Measurements from ENCODE around the gene ZBTB7C. TPM values are rescaled to one million over a fixed set of nuclear protein-coding genes. Genes with fewer than 3 reads are reported as not detected.

The ZBTB7C gene
- total and polyA plus RNA-seq, 10 of the 15 experiments (the other 5 are each of a cell fraction or from before 2014, with no cell fraction given), result under 0.01 to 0.08 (median 0.01) TPM; not detected in 7

DNA sequence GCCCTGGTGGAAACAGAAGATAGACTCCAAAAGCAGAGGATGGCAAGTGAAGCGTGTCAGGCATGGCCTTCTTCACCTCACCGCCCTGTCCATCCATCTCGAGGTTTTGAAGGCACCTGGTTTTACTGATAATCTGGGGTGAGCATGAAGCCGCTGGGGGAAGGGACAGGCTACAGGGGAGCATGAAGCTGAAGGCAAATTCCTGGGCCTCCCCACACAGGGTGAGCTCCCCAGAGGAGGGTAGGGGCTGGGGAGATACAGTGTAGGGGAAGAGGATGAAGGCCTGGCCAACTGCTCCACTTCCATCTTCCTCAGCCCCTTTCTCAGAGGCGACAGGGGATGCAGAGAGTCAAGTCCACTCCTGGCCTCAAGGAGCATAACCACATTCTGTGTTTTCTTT is 250.5 kb downstream of the ZBTB7C start (continued):
- TF ChIP-seq USF2 (IDR thresholded peaks at IDR 0.05; ENCODE audit: borderline replicate concordance, low read depth, low read length), result no peak

- CTCF ChIA-PET, result no interaction called here
- no peaks in the 10 kb centered on the region for H3K36me3 ChIP-seq (ENCODE audit: control insufficient read depth in 2 of 2, insufficient read depth in 2 of 2, low read length in 1 of 2)
Measured at GRCh38 chr18:48157956-48158355, 251.2 kb downstream of the ZBTB7C start.

More at GRCh38 chr18:48157956-48158355, 251.2 kb downstream of the ZBTB7C start:
- no peak overlapping the region for H2AFZ ChIP-seq (ENCODE audit: control insufficient read depth, low read depth, low read length)
- BruUV-seq (replicated peaks), result no TSS peak
- H4K20me1 ChIP-seq (ENCODE audit: control insufficient read depth, insufficient read depth), result no peaks in the 10 kb centered on the region
- TF ChIP-seq HSF1 (IDR thresholded peaks at IDR 0.05; ENCODE audit: low read depth, low read length) (no peak), RB1 (IDR thresholded peaks at IDR 0.05; ENCODE audit: borderline replicate concordance) (no peak), NBN (IDR thresholded peaks at IDR 0.05) (no peak), HDGF (IDR thresholded peaks at IDR 0.05) (no peak), TCF3 (IDR thresholded peaks at IDR 0.05; ENCODE audit: borderline replicate concordance, insufficient read depth, low read depth, low read length) (no peak), STAT3 (IDR thresholded peaks at IDR 0.05; ENCODE audit: low read depth, low read length) (no peak), EED (IDR thresholded peaks at IDR 0.05; ENCODE audit: low read depth) (no peak), JUNB (IDR thresholded peaks at IDR 0.05) (no peak), FOS (IDR thresholded peaks at IDR 0.05; ENCODE audit: borderline replicate concordance, extremely low read depth, insufficient read length) (no peak), NFXL1 (IDR thresholded peaks at IDR 0.05; ENCODE audit: borderline replicate concordance) (no peak), SRF (IDR thresholded peaks at IDR 0.05; ENCODE audit: low read depth in 2 of 2, low read length in 2 of 2) (no peak), GABPA (IDR thresholded peaks at IDR 0.05; ENCODE audit: low read depth) (no peak), TARDBP (IDR thresholded peaks at IDR 0.05; ENCODE audit: borderline replicate concordance) (no peak), SUZ12 (IDR thresholded peaks at IDR 0.05; ENCODE audit: unreplicated experiment) (no peak), PAX5 (IDR thresholded peaks at IDR 0.05; ENCODE audit: borderline replicate concordance, low read depth, low read length) (no peak), WRNIP1 (IDR thresholded peaks at IDR 0.05; ENCODE audit: borderline replicate concordance, low read depth, low read length) (no peak), BMI1 (IDR thresholded peaks at IDR 0.05; ENCODE audit: borderline replicate concordance) (no peak), SP1 (IDR thresholded peaks at IDR 0.05; ENCODE audit: low read depth, low read length) (no peak)
- TF ChIP-seq, protein P1, sequence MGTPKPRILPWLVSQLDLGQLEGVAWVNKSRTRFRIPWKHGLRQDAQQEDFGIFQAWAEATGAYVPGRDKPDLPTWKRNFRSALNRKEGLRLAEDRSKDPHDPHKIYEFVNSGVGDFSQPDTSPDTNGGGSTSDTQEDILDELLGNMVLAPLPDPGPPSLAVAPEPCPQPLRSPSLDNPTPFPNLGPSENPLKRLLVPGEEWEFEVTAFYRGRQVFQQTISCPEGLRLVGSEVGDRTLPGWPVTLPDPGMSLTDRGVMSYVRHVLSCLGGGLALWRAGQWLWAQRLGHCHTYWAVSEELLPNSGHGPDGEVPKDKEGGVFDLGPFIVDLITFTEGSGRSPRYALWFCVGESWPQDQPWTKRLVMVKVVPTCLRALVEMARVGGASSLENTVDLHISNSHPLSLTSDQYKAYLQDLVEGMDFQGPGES (IDR thresholded peaks at IDR 0.05), result no peak
- TF ChIP-seq, protein P2, sequence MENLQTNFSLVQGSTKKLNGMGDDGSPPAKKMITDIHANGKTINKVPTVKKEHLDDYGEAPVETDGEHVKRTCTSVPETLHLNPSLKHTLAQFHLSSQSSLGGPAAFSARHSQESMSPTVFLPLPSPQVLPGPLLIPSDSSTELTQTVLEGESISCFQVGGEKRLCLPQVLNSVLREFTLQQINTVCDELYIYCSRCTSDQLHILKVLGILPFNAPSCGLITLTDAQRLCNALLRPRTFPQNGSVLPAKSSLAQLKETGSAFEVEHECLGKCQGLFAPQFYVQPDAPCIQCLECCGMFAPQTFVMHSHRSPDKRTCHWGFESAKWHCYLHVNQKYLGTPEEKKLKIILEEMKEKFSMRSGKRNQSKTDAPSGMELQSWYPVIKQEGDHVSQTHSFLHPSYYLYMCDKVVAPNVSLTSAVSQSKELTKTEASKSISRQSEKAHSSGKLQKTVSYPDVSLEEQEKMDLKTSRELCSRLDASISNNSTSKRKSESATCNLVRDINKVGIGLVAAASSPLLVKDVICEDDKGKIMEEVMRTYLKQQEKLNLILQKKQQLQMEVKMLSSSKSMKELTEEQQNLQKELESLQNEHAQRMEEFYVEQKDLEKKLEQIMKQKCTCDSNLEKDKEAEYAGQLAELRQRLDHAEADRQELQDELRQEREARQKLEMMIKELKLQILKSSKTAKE (IDR thresholded peaks at IDR 0.05; ENCODE audit: low read depth, poor library complexity, severe bottlenecking), result no peak
- in situ Hi-C loops (cut with MboI), result no loop called here
- no peak for FAIRE-seq
- no peak overlapping the region for H3K4me3 ChIP-seq
- SMC1A ChIA-PET (ENCODE audit: uncharacterized antibody, unreplicated experiment), result no interaction called here
- POLR2A ChIA-PET, result no interaction called here
- WGBS (ENCODE audit: insufficient coverage, insufficient replicate concordance, low lambda C conversion rate, missing lambda C conversion rate), result 0% methylated on average over 4 of the region's 4 CpGs
- no peak overlapping the region for H3K27ac ChIP-seq (ENCODE audit: control insufficient read depth, insufficient read depth)
- H3K4me2 ChIP-seq (ENCODE audit: control insufficient read depth, insufficient read depth), result no peak overlapping the region
- no peak overlapping the region for H3K9ac ChIP-seq (ENCODE audit: control insufficient read depth, insufficient read depth, low read length)
- no peak for DNase-seq (ENCODE audit: low read depth, low spot score)
- H3K79me2 ChIP-seq (ENCODE audit: control insufficient read depth, insufficient read depth, low read length), result no peaks in the 10 kb centered on the region
- H3K4me1 ChIP-seq (ENCODE audit: control insufficient read depth, insufficient read depth, low read length), result no peaks in the 10 kb centered on the region
- no peak for ATAC-seq
- H3K9me3 ChIP-seq (replicated peaks; ENCODE audit: control insufficient read depth, insufficient read depth, low read length), result no peaks in the 10 kb centered on the region
- peaks cover 6 to 11% of the 10 kb centered on the region in 2 experiments for H3K27me3 ChIP-seq (replicated peaks in 1 of 2; ENCODE audit: control insufficient read depth in 2 of 2, insufficient read depth in 2 of 2, low read length in 1 of 2)
- RAD21 ChIA-PET (ENCODE audit: unreplicated experiment), result no interaction called here
- intact Hi-C loops (cut with micrococcal nuclease; ENCODE audit: unreplicated experiment), result no loop called here

Measured in GM12878 (cell line).